Renal cortex interstitium (tissue), 11 donors: Measurements from ENCODE around the gene POU2F1. TPM values are rescaled to one million over a fixed set of nuclear protein-coding genes. Genes with fewer than 3 reads are reported as not detected.

Experiments used
- DNase-seq, 11 donors: peaks; one replicate each; pipeline ENCODE4 v3.0.0-alpha.2; 2013; ENCODE audit warnings: low read depth in 9 of 11, low spot score in 4 of 11; ENCODE audit errors: extremely low read depth in 1 of 11
- polyA plus RNA-seq, 3 donors: library from polyadenylated mRNA; unstranded; fragments of 120-200 nt; gene quantifications; one replicate each; pipeline ENCODE4 v1.2.1, GENCODE V29; 2013; ENCODE audit not compliant: insufficient read length in 3 of 3

Gene POU2F1
- polyA plus RNA-seq, 3 donors: 15.3 to 16.9 (median 16.2) TPM

- peak in 1 of 11 donors; percentile 28 for DNase-seq
Observed at GRCh38 chr1:167465743-167466142, 245.1 kb downstream of the POU2F1 start.

GRCh38 chr1:167467126-167467710, 246.5 kb downstream of the POU2F1 start:
- no peak for DNase-seq

GRCh38 chr1:167467752-167468151, 247.1 kb downstream of the POU2F1 start:
- DNase-seq: no peak

GRCh38 chr1:167469280-167469965, 248.7 kb downstream of the POU2F1 start:
- DNase-seq: no peak

- DNase-seq: no peak
Observed at GRCh38 chr1:167471568-167471967, 250.9 kb downstream of the POU2F1 start.

- no peak for DNase-seq
Observed at GRCh38 chr1:167472752-167473521, 252.3 kb downstream of the POU2F1 start.

GRCh38 chr1:167473761-167474160, 253.1 kb downstream of the POU2F1 start:
- DNase-seq: no peak

- no peak for DNase-seq
Observed at GRCh38 chr1:167474191-167474641, 253.5 kb downstream of the POU2F1 start.

- DNase-seq: no peak
Observed at GRCh38 chr1:167476061-167476460, 255.4 kb downstream of the POU2F1 start.

Other genes starting within 250 kb of the POU2F1 start
- gene ILDR2, start 245.3 kb upstream of the POU2F1 start, polyA plus RNA-seq: 10 to 100 TPM; 15.5 to 18.1 (median 16.6) TPM
- gene MAEL, start 231.6 kb upstream of the POU2F1 start, polyA plus RNA-seq: 1 to 10 TPM; 1.4 to 3.3 (median 2.2) TPM
- gene GPA33, start 130.5 kb upstream of the POU2F1 start, polyA plus RNA-seq: 1 to 10 TPM in 2 of 3 donors, under 1 TPM in 1; 0.83 to 1.1 (median 1.0) TPM
- gene STYXL2, start 126.8 kb upstream of the POU2F1 start, polyA plus RNA-seq: under 1 TPM; 0.29 to 0.73 (median 0.36) TPM